ENCODE measurements around the gene ODAD4.

Gene ODAD4

DNA sequence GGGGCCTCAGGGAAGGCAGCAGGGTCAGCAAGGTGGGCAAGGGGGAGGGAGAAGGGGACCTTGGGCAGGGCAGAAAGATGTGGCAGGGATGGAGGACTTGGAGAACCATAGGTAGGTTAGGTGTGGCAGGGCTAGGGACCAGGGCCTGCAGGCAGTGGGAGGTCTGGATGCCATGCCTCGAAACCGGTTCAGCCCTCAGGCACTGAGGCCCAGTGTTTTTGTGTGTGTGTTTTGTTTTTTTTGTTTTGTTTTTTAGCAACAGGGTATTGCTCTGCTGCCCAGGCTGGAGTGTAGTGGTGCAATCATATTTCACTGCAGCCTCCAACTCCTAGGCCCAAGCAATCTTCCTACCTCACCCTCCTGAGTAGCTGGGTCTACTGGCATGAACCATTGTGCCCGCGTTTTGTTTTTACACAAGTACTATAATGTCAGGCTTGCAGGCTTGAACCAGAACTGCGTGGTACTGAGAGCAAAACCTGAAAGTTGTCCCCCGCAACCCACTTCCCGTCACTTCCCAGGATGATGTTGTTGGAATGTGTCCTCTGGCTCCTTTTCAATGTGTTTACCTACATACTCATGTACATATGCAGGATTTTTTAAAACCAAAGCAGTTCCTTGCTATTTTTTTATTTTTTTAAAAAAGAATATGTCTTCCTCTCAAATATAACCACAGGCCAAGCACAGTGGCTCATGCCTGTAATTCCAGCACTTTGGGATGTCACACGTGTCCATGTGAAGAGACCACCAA, 12.4 kb downstream of the ODAD4 start:
- DNase-seq, result no peak

GRCh38 chr17:41943492-41943891, 13.1 kb downstream of the ODAD4 start:
- DNase-seq, result no peak

GRCh38 chr17:41944943-41945342, 14.5 kb downstream of the ODAD4 start:
- no peak for DNase-seq

- DNase-seq, result no peak
These were observed 18.5 kb downstream of the ODAD4 start for GRCh38 chr17:41948762-41949460.

GRCh38 chr17:41956522-41956921, 26.1 kb downstream of the ODAD4 start:
- DNase-seq, result no peak

DNA sequence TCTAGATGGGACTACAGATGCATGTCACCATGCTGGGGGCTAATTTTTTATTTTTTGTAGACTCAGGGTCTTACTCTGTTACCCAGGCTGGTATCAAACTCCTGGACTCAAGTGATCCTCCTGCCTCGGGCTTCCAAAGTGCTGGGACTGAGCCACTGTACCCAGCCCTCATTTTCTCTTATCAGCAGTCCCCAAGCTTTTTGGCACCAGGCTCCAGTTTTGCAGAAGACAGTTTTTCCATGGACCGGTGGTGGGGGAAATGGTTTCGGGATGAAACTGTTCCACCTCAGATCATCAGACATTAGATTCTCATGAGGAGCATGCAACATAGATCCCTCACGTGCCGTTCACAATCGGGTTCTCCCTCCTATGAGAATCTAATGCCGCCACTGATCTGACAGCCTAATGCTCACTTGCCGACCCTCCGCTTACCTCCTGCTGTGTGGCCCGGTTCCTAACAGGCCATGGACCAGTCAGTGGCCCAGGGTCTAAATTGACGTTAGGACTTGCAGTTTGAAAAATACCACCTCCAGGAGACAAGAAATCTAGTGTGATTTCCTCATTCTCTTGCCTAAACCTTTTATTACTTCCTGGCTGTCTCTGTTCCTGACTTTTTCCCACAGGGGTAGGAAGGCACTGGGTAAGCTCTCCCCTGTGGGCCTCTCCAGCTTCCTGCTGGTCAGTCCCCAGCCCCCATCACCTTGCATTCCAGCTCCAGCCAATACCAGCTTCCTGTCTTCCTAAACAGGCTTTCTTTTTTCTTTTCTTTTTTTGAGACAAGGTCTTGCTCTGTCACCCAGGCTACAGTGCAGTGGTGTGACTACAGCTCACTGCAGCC, 26.8 kb downstream of the ODAD4 start:
- peak; percentile 72 for DNase-seq

DNA sequence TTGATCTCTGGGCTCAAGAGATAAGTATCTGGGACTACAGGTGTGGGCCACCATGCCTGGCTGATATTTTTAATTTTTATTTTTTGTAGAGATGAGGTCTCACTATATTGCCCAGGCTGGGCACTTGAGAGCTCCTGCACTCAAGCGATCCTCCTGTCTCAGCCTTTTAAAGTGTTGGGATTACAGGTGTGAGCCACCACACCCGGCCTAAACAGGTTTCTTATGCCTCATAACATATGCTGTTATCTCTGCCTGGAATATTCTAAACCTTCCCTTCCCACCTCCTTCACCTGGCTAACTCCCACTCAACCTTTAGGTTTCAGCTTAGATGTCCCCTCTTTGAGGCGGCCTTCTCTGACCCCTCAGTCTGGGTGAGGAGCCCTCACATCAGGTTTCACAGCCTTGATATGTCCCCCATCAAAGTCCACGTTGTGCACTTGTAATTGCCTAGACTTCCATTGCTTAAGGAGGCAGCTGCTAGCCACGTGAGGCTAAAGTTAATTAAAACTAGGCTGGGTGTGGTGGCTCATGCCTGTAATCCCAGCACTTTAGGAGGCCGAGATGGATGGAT, 27.5 kb downstream of the ODAD4 start:
- DNase-seq, result no peak

- DNase-seq, result no peak
These were observed 28.6 kb downstream of the ODAD4 start for GRCh38 chr17:41959030-41959335.

DNA sequence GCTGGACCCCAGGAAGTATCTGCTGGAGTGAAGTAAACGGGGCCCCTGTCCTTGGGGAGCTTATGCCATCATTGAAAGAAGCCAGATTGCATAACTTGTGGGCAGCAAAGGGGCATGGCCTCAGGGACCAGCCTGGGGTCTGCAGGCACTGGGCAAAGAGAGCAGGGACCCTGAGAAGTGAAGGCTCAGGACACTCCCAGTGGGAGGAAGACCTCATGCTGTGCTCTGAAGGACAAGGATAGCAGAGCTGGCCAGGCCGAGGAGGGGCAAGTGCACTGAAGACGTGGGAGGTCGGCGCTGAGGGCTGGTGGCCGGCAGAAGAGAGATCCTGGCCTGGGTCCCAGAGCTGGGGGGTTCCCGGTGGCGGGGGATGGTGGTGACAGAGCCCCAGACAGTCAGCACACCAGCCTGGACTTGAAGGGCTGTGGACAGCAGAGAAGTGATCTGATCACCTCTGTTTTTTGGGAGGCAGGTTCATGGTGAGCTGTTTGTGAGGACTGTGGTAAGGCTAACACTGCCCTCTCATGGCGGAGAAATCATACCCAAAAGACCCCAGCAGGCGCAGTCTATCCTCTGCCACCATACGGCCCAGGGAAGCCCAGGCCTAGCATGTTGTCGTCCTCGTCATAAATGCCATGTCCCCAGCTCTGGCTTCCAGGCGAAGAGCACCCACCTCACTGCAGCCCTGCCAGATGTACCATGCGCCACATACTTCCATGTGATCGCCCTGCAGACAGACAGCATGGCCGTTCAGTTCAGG, 29.1 kb downstream of the ODAD4 start:
- DNase-seq, result peak; percentile 83

GRCh38 chr17:41962111-41962510, 31.7 kb downstream of the ODAD4 start:
- DNase-seq, result no peak

GRCh38 chr17:41962768-41963434, 32.5 kb downstream of the ODAD4 start:
- peak; percentile 75 for DNase-seq

DNA sequence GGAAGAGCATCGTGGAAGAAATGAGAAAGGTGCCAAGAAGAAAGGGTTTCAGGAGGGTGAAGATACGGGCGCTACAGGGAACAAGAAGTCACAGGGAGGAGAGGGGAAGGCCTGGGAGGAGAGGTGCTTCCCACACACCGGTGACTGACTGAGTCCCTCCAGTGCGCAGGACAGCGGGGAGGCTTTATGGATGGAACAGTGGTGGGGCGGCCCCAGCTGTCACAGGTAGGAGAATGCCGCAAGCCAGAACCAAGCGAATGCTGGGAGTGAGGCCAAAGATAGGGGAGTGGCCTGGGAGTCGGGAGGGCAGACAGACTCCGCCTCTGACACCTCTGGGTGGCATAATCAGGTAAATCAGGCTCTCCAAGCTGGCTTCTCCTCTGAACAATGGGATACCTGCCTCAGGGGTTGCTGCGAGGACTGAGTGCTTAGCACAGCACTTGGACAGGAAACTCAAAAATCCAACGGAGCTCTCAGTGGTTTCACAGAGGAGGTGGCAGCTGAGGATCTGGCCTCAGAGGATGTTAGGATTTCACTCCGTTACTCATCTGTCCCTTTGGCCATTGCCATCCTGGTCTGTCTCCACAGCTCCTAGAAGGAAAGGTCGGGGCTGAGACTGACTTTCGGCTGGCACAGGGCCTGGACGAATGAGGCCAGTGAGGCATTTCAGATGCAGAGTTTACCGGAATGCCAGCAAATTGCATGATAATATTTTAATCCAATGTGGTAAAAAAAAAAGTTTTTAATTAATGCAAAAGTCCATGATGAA, 35.5 kb downstream of the ODAD4 start:
- DNase-seq, result peak; percentile 78

DNA sequence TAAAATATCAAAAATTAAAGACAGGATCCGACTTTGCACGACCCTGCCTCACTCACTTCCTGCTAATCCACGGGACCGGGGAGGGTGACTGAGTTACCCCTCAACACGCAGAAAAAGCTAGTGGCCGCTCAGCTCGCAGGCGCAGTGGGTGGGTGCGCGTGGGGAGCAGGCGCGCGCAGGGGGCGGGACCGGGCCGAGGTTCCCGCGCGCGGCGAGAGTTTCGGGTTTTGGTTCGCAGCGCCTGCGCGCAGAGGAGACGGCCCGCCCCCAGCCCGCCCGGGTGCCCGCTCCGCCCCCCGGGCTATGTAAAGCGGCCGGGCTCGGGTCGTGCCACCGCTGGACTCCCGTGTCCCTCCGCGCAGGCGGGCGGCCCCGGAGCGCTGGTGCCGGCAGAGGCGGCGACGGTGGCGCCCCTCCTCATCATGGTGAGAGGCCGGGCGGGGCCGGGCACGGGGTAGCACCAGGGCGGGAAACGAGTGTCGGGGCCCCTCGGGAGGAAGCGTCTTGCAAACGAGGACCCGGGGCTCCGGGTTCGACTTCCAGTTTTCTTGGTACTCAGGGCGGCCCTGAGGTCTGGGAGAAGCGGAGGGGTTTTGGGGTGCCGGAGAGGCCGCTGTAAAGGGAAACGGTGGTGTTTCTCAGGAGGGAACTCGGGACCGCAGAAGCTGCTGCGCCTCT, 36.2 kb downstream of the ODAD4 start, which contains the start of gene CNP:
TSS of gene CNP (plus strand) at position 333 of the 678 bp plus-strand sequence. CDS start at position 423, 90 bp downstream.
- DNase-seq, result peak; percentile 87

- DNase-seq, result peak; percentile 54
These were observed 36.9 kb downstream of the ODAD4 start for GRCh38 chr17:41967141-41967920.

DNA sequence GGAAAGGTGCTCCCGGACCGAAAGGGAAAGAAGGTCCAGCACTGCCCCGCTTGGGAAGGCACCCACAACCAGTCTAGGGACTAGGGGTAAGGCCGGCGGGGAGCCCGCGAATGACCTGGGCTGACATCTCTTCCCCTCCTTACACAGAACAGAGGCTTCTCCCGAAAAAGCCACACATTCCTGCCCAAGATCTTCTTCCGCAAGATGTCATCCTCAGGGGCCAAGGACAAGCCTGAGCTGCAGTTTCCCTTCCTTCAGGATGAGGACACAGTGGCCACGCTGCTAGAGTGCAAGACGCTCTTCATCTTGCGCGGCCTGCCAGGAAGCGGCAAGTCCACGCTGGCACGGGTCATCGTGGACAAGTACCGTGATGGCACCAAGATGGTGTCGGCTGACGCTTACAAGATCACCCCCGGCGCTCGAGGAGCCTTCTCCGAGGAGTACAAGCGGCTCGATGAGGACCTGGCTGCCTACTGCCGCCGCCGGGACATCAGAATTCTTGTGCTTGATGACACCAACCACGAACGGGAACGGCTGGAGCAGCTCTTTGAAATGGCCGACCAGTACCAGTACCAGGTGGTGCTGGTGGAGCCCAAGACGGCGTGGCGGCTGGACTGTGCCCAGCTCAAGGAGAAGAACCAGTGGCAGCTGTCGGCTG, 37.6 kb downstream of the ODAD4 start:
- DNase-seq, result no peak

DNA sequence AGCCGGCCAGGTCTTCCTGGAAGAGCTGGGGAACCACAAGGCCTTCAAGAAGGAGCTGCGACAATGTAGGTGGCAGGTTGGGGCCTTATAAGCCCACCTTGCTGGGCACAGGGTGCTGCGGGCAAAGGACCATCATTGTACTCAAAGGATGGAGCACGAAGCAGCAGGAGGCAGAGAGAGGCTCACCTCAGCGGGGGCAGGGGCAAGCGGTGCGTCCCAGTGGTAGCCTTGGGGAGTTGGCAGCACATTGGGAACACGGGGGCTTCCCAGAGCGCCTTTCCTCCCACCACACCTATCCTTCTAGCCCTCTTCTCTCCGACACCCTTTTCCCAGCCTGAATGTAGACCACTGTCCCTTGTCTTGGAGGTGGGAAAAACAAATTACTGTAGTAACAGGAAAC, 38.3 kb downstream of the ODAD4 start:
- DNase-seq, result no peak

- DNase-seq, result no peak
These were observed 40.5 kb downstream of the ODAD4 start for GRCh38 chr17:41970901-41971331.

DNA sequence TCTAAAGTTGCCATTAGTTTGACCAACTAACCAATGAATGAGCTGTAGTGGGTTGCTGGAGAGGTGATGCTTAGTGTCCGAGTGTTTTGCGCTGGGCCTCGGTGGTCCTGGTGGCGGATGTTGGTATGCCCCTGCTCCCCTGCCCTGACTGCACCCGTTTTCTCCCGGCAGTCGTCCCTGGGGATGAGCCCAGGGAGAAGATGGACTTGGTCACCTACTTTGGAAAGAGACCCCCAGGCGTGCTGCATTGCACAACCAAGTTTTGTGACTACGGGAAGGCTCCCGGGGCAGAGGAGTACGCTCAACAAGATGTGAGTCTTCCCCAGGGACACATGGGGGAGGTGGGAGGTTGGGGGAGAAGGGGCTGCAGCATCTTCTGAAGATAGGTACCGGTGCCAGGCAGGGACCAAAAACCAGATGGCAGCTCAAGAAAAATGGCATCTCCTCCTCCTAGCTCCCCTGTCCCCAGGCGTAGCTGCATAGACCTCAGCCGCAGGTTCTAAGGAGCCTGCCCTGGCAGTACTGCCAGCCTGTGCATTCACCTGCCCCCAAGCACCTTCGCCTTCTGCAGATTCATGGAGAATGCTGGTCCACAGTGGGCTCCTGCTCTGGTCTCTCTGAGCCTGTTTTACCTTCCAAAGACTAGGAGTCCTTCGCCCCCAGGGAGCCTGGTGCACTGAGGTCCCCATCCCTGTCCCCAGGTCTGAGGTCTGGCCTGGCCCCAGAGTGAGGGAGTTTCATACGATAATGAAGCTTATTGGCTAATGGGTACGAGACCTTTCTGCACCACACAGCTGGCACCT, 41.5 kb downstream of the ODAD4 start:
- DNase-seq, result no peak
